ENCODE results near the gene NPTN. TPM values are rescaled to one million over a fixed set of nuclear protein-coding genes. Genes with fewer than 3 reads are reported as not detected.
"Not testable (repeated sequence)": the region's sequence is repeated elsewhere in the genome, so short reads cannot be mapped to it uniquely, and the experiment has no call there.

Gene NPTN
- total RNA-seq, 4 donors from 2014 or later, result 159 to 356 (median 215) TPM

DNA sequence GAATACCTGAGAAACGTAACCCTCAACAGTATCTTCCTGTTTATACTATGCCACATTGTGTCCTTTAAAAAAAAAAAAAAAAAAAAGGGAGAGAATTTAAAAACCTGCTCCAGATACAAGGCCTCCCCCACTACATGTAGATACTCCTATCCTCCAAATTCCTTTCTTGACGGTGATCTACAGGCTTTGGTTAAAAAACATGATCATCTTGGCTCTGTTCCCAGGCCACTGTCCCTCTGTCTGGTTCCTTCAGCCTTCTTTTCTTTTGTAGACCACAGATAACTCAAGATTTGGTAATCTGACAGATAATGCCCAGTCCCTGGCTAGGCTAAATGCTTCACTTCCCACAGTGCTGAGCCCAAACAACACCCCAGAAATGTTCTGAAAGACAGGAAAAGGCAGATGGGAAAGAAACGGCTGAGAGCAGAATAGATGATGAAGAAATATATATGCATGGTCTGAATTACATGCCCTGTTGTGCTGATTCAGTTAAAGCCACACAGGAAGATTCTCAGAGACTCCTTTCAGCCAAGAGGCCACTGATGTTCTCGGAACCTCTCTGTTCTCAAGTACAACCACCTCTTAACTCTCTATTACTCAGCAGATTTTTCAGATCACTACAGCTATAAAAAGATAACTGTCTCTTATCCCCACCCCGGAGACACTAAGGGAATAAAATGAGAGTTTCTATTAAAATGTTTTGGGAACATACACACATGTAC lies 48.3 kb downstream of the NPTN start:
- intact Hi-C loops (cut with DNase I; ENCODE audit: low total_unique reads), result no loop called here
- Histone ChIP-seq H3K27me3 (no peaks in the 10 kb centered on the region), H3K4me1 (no peaks in the 10 kb centered on the region), H3K9me3 (no peaks in the 10 kb centered on the region), H3K27ac (no peak overlapping the region), H3K36me3 (no peaks in the 10 kb centered on the region), H3K4me3 (no peak overlapping the region)
- no peak for DNase-seq
- TF ChIP-seq POLR2A (IDR thresholded peaks at IDR 0.05), result no peak
- TF ChIP-seq CTCF (IDR thresholded peaks at IDR 0.05), result no peak

DNA sequence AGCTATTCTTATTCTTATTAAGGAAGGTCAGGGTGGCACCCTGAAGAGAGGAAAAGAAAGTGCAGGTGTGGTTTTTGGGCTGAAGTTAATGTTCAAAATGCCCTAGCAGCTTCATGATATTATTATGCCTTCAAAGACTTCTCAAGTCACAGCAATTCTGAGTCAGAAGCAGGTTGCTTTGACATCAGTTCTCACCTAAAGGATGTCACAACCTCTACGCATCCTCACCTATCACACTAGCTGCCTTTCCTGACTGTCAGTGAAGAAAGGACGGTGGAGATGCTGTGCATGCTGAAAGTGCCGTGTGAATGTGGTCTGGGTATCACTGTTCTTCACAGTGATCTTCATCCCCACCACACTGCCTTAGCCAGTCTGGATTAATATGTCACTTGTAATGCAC lies 49.6 kb downstream of the NPTN start:
- no peaks in the 10 kb centered on the region for H3K36me3 ChIP-seq

GRCh38 chr15:73582851-73583379 lies 50.3 kb downstream of the NPTN start:
- Histone ChIP-seq H3K36me3 (no peaks in the 10 kb centered on the region), H3K4me1 (no peaks in the 10 kb centered on the region), H3K27ac (no peak overlapping the region), H3K9me3 (no peaks in the 10 kb centered on the region), H3K27me3 (no peaks in the 10 kb centered on the region), H3K4me3 (no peak overlapping the region)
- no peak for DNase-seq
- TF ChIP-seq POLR2A (IDR thresholded peaks at IDR 0.05) (no peak), CTCF (IDR thresholded peaks at IDR 0.05) (no peak)
- intact Hi-C loops (cut with DNase I; ENCODE audit: low total_unique reads), result no loop called here

More for the DNA sequence above, 49.6 kb downstream of the NPTN start:
- no peak for DNase-seq
- intact Hi-C loops (cut with DNase I; ENCODE audit: low total_unique reads), result no loop called here
- TF ChIP-seq CTCF (IDR thresholded peaks at IDR 0.05) (no peak), POLR2A (IDR thresholded peaks at IDR 0.05) (no peak)
- no peaks in the 10 kb centered on the region for H3K27me3 ChIP-seq
- H3K4me1 ChIP-seq, result no peaks in the 10 kb centered on the region
- H3K4me3 ChIP-seq, result no peak overlapping the region
- H3K27ac ChIP-seq, result no peak overlapping the region
- no peaks in the 10 kb centered on the region for H3K9me3 ChIP-seq

DNA sequence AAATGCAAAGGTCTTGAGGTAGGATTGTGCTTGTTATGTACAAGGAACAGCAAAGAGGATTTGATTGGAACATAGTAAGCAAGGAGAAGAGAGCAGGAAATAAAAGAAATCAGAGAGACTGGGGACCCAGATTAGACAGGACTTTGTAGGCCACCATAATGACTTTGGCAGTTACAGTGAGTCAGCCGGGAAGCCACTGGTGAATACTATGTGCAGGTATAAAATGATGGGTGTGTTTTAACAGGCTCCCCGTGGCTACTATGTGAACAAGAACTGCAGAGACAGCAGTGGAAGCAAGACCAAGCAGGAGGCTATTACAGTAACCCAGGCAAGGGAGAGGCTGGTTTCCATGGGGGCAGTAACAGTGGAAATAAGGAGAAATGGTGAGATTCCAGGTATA lies 55.2 kb downstream of the NPTN start:
- H3K4me3 ChIP-seq, result no peak overlapping the region
- H3K9me3 ChIP-seq, result no peaks in the 10 kb centered on the region
- no peaks in the 10 kb centered on the region for H3K27me3 ChIP-seq
- peaks cover 0 to 9% of the 10 kb centered on the region in 2 donors for H3K4me1 ChIP-seq
- no peak for DNase-seq
- intact Hi-C loops (cut with DNase I; ENCODE audit: low total_unique reads), result no loop called here
- no peak overlapping the region for H3K27ac ChIP-seq
- no peaks in the 10 kb centered on the region for H3K36me3 ChIP-seq
- TF ChIP-seq POLR2A (IDR thresholded peaks at IDR 0.05), result no peak

DNA sequence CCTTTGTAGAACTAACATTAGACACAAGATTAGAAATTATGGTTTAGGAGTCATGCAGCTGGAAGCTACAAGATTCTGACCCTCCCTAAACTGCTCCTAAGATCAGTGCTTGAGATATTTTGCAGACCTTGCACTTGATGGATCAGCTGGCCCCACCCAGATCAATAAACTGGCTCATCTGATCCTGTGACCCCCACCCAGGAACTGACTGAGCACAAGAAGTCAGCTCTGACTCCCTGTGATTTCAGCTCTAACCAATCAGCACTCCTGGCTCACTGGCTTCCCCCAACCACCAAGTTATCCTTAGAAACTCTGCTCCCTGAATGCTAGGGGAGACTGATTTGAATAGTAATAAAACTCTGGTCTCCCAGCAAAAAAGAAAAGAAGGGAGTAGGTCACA lies 55.6 kb downstream of the NPTN start:
- H3K27ac ChIP-seq; H3K4me1 ChIP-seq; H3K36me3 ChIP-seq; intact Hi-C loops (cut with DNase I; ENCODE audit: low total_unique reads); DNase-seq; H3K4me3 ChIP-seq; H3K9me3 ChIP-seq; H3K27me3 ChIP-seq: not testable (repeated sequence)

GRCh38 chr15:73575636-73576247 lies 57.4 kb downstream of the NPTN start:
- TF ChIP-seq POLR2A (IDR thresholded peaks at IDR 0.05), result no peak
- no peak for TF ChIP-seq CTCF (IDR thresholded peaks at IDR 0.05)
- Histone ChIP-seq H3K9me3 (no peaks in the 10 kb centered on the region), H3K27ac (no peak overlapping the region), H3K4me1 (peaks cover 0 to 9% of the 10 kb centered on the region in 2 donors), H3K4me3 (no peak overlapping the region), H3K36me3 (no peaks in the 10 kb centered on the region), H3K27me3 (no peaks in the 10 kb centered on the region)
- intact Hi-C loops (cut with DNase I; ENCODE audit: low total_unique reads), result no loop called here
- no peak for DNase-seq
